ENCODE data around the gene FAM228A. TPM values are rescaled to one million over a fixed set of nuclear protein-coding genes. Genes with fewer than 3 reads are reported as not detected.

FAM228A gene
- total and polyA plus RNA-seq, 2 of the 4 experiments (the other 2 are of a cell fraction) = not detected

GRCh38 chr2:24179683-24180082, 4.8 kb downstream of the FAM228A start:
- in situ Hi-C loops (cut with MboI; ENCODE audit: low sequenced_read_pairs) (no loop called here), intact Hi-C loops (cut with micrococcal nuclease) (no loop called here)
- no peak overlapping the region for H4K5ac ChIP-seq (ENCODE audit: low read depth, low read length)

More at GRCh38 chr2:24179683-24180082, 4.8 kb downstream of the FAM228A start:
- Histone ChIP-seq H4K8ac (ENCODE audit: low read depth in 2 of 2, low read length in 2 of 2) (no peak overlapping the region), H3K79me1 (ENCODE audit: low read depth in 1 of 2, low read length in 2 of 2) (no peaks in the 10 kb centered on the region), H3K36me3 (ENCODE audit: control insufficient read depth, insufficient read depth, low read length) (no peaks in the 10 kb centered on the region), H2BK5ac (ENCODE audit: low read depth, low read length, poor library complexity, severe bottlenecking) (no peak overlapping the region), H3K4me1 (ENCODE audit: control insufficient read depth, insufficient read depth, low read length) (peaks cover 4% of the 10 kb centered on the region), H2AK5ac (ENCODE audit: low read depth, low read length) (no peak overlapping the region), H2AK9ac (replicated peaks; ENCODE audit: low read depth, low read length, poor library complexity) (no peak overlapping the region), H3K23ac (ENCODE audit: low read depth, low read length) (no peak overlapping the region), H3K27ac (ENCODE audit: insufficient read depth, low read length) (no peak overlapping the region), H3K9me1 (ENCODE audit: insufficient read depth, low read length) (no peaks in the 10 kb centered on the region), H4K20me1 (ENCODE audit: insufficient read depth, low read length) (no peaks in the 10 kb centered on the region), H3K4me2 (ENCODE audit: low read depth, low read length) (no peak overlapping the region), H2AFZ (replicated peaks; ENCODE audit: low read length, poor library complexity) (no peak overlapping the region), H3K4ac (ENCODE audit: low read depth, low read length) (no peak overlapping the region), H3K9me3 (ENCODE audit: control insufficient read depth, insufficient read depth, low read length) (no peaks in the 10 kb centered on the region), H3K14ac (replicated peaks; ENCODE audit: low read depth, low read length) (no peak overlapping the region), H3K18ac (ENCODE audit: low read depth, low read length) (no peak overlapping the region), H3K9ac (ENCODE audit: low read depth, low read length) (no peak overlapping the region), H4K91ac (ENCODE audit: insufficient read depth, low read depth, low read length) (no peak overlapping the region), H3K27me3 (ENCODE audit: control insufficient read depth, insufficient read depth, low read length) (peaks cover 5% of the 10 kb centered on the region; the same call in 1 of the 2 replicates), H3K56ac (ENCODE audit: extremely low read depth, insufficient read depth, low read length) (no peak overlapping the region), H2BK20ac (ENCODE audit: low read depth, low read length) (no peak overlapping the region), H3K4me3 (ENCODE audit: insufficient read depth, low read depth, low read length) (no peak overlapping the region), H2BK120ac (ENCODE audit: low read depth, low read length) (no peak overlapping the region), H2BK15ac (ENCODE audit: low read depth, low read length) (no peak overlapping the region)
- BruUV-seq (replicated peaks) = no TSS peak
- ChIA-PET CTCF (no interaction called here), POLR2A (ENCODE audit: unreplicated experiment) (no interaction called here)
- TF ChIP-seq MXI1 (IDR thresholded peaks at IDR 0.05; ENCODE audit: borderline replicate concordance, low read depth, low read length) (no peak), NFE2L2 (IDR thresholded peaks at IDR 0.05; ENCODE audit: low read depth, low read length) (no peak), RCOR1 (IDR thresholded peaks at IDR 0.05; ENCODE audit: insufficient replicate concordance, low read length) (no peak), POLR2A (IDR thresholded peaks at IDR 0.05; ENCODE audit: low read depth, low read length) (no peak), CHD1 (IDR thresholded peaks at IDR 0.05; ENCODE audit: low read depth, low read length) (no peak), RFX5 (IDR thresholded peaks at IDR 0.05; ENCODE audit: low read depth, low read length) (no peak), MAZ (IDR thresholded peaks at IDR 0.05; ENCODE audit: borderline replicate concordance, low read depth, low read length) (no peak), SMC3 (IDR thresholded peaks at IDR 0.05; ENCODE audit: low read depth, low read length) (no peak), FOS (IDR thresholded peaks at IDR 0.05; ENCODE audit: low read depth, low read length) (no peak), MAFK (IDR thresholded peaks at IDR 0.05; ENCODE audit: low read depth, low read length) (no peak), BHLHE40 (IDR thresholded peaks at IDR 0.05; ENCODE audit: low read depth, low read length) (no peak), CEBPB (IDR thresholded peaks at IDR 0.05; ENCODE audit: low read depth, low read length) (no peak), RAD21 (IDR thresholded peaks at IDR 0.05; ENCODE audit: low read length) (no peak)
- TF ChIP-seq, protein P1, sequence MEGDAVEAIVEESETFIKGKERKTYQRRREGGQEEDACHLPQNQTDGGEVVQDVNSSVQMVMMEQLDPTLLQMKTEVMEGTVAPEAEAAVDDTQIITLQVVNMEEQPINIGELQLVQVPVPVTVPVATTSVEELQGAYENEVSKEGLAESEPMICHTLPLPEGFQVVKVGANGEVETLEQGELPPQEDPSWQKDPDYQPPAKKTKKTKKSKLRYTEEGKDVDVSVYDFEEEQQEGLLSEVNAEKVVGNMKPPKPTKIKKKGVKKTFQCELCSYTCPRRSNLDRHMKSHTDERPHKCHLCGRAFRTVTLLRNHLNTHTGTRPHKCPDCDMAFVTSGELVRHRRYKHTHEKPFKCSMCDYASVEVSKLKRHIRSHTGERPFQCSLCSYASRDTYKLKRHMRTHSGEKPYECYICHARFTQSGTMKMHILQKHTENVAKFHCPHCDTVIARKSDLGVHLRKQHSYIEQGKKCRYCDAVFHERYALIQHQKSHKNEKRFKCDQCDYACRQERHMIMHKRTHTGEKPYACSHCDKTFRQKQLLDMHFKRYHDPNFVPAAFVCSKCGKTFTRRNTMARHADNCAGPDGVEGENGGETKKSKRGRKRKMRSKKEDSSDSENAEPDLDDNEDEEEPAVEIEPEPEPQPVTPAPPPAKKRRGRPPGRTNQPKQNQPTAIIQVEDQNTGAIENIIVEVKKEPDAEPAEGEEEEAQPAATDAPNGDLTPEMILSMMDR (conservative IDR thresholded peaks at IDR 0.05; ENCODE audit: low read depth, low read length) = no peak
- TF ChIP-seq, protein P2, sequence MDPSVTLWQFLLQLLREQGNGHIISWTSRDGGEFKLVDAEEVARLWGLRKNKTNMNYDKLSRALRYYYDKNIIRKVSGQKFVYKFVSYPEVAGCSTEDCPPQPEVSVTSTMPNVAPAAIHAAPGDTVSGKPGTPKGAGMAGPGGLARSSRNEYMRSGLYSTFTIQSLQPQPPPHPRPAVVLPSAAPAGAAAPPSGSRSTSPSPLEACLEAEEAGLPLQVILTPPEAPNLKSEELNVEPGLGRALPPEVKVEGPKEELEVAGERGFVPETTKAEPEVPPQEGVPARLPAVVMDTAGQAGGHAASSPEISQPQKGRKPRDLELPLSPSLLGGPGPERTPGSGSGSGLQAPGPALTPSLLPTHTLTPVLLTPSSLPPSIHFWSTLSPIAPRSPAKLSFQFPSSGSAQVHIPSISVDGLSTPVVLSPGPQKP (IDR thresholded peaks at IDR 0.05; ENCODE audit: borderline replicate concordance, low read depth, low read length) = no peak
- TF ChIP-seq, protein P3, sequence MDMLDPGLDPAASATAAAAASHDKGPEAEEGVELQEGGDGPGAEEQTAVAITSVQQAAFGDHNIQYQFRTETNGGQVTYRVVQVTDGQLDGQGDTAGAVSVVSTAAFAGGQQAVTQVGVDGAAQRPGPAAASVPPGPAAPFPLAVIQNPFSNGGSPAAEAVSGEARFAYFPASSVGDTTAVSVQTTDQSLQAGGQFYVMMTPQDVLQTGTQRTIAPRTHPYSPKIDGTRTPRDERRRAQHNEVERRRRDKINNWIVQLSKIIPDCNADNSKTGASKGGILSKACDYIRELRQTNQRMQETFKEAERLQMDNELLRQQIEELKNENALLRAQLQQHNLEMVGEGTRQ (IDR thresholded peaks at IDR 0.05; ENCODE audit: low read depth, low read length) = no peak
- no peak for ATAC-seq (ENCODE audit: low read depth)
- dilution Hi-C loops (cut with HindIII; ENCODE audit: low sequenced_read_pairs, unreplicated experiment) = no loop called here
- DNase-seq = no peak
